Psoas muscle (tissue), 8 donors: ENCODE measurements around the gene FXYD5. TPM values are rescaled to one million over a fixed set of nuclear protein-coding genes. Genes with fewer than 3 reads are reported as not detected.

Source experiments
- ATAC-seq, 4 donors: fragments of 200-7000 bp; cut with Tn5 transposase; one replicate each; pipeline ENCODE4 v1.9.1; 2020; ENCODE audit warnings: moderate library complexity in 3 of 4, mild to moderate bottlenecking in 2 of 4
- DNase-seq, 2 donors: peaks; one replicate each; pipeline ENCODE4 v3.0.0-alpha.2; 2020
- H3K27ac ChIP-seq: fragments of 200-600 bp; one replicate; pipeline ENCODE4 v1.8.0; 2022
- H3K27me3 ChIP-seq, 3 donors: fragments of 200-600 bp in 1 of 3; one replicate each; pipeline versions ENCODE4 v1.6.1 to v1.8.0; 2013 to 2022; ENCODE audit warnings: low read length in 2 of 3, mild to moderate bottlenecking in 2 of 3, moderate library complexity in 1 of 3; ENCODE audit not compliant: insufficient read depth in 3 of 3
- H3K36me3 ChIP-seq, 2 donors: fragments of 200-600 bp in 1 of 2; one replicate each; pipeline versions ENCODE4 v1.6.1 to v1.8.0; 2013 to 2022; ENCODE audit warnings: low read depth in 1 of 2, mild to moderate bottlenecking in 1 of 2, moderate library complexity in 1 of 2; ENCODE audit not compliant: insufficient read depth in 1 of 2
- H3K4me1 ChIP-seq: fragments of 200-600 bp; one replicate; pipeline ENCODE4 v1.8.0; 2022
- H3K4me3 ChIP-seq: fragments of 200-600 bp; one replicate; pipeline ENCODE4 v1.8.0; 2022; ENCODE audit warnings: mild to moderate bottlenecking
- H3K9me3 ChIP-seq: fragments of 200-600 bp; one replicate; pipeline ENCODE4 v1.8.0; 2022
- CTCF ChIP-seq: fragments of 200-600 bp; IDR thresholded peaks from one replicate; pipeline ENCODE4 v1.8.0; 2022; ENCODE audit warnings: antibody characterized with exemption
- WGBS, 3 donors: extraction: QIAGEN DNeasy Blood & Tissue Kit; methylation state at CpG; one replicate each; pipeline versions ENCODE4 v1.1.6 to v1.1.7; 2013; 5-methylcytosine and 5-hydroxymethylcytosine counted together
- intact Hi-C, 2 donors: fragments of 100-400 bp; cut with DNase I; formaldehyde crosslinking; loops; one replicate each; pipeline versions ENCODE4 v1.11.0 to v1.14.2; 2022
- polyA plus RNA-seq, 3 donors: library from polyadenylated mRNA; stranded (reverse); fragments of 200-250 nt; gene quantifications; one replicate each; pipeline ENCODE4 v1.2.3, GENCODE V29; 2013
- total RNA-seq, 4 donors: library from RNA; stranded (reverse); fragmentation: NEBNext Ultra II Directional in 2 of 4; extraction: Animal tissue kit (Norgen Biotek cat#: 25700) in 2 of 4; gene quantifications; one replicate each; pipeline versions ENCODE4 v1.2.1 to v1.2.4, GENCODE V29; 2021 to 2023
- donor health status: healthy with polysubstance abuse.
- donor health status: DM: no; HTN: no; CAD: no; lungs with moderate emphysema.
- donor health status: Bipolar disorder and iron deficiency.
- donor health status: healthy.
- donor health status: DM: yes; HTN: yes; CAD: no.
- donor health status: DM: no; HTN: no; CAD: no.
- donor health status: DM: no; HTN: no; CAD: no.
- donor health status: DM: yes; HTN: yes; CAD: no.

FXYD5 gene
- total and polyA plus RNA-seq, 7 donors, result 6.4 to 19.1 (median 11.5) TPM

GRCh38 chr19:35171730-35172129, 17.2 kb downstream of the FXYD5 start:
- Histone ChIP-seq H3K36me3 (no peaks in the 10 kb centered on the region), H3K4me1 (no peaks in the 10 kb centered on the region), H3K4me3 (no peak overlapping the region), H3K9me3 (peaks cover under 1% of the 10 kb centered on the region), H3K27me3 (no peaks in the 10 kb centered on the region), H3K27ac (no peak overlapping the region)
- no peak for ATAC-seq
- intact Hi-C loops, result no loop called here
- no peak for TF ChIP-seq CTCF
- 36 to 55% (median 49%) methylated on average over 3 of the region's 3 CpGs for WGBS, 3 donors
- no peak for DNase-seq

GRCh38 chr19:35174226-35174625, 19.7 kb downstream of the FXYD5 start:
- intact Hi-C loops, result no loop called here
- H3K27ac ChIP-seq, result no peak overlapping the region
- H3K27me3 ChIP-seq, result no peaks in the 10 kb centered on the region
- no peak for TF ChIP-seq CTCF
- 87 to 89% (median 88%) methylated on average over 6 of the region's 6 CpGs for WGBS, 3 donors
- no peaks in the 10 kb centered on the region for H3K9me3 ChIP-seq
- DNase-seq (no peak), ATAC-seq (no peak)
- no peak overlapping the region for H3K4me3 ChIP-seq
- H3K4me1 ChIP-seq, result no peaks in the 10 kb centered on the region
- no peaks in the 10 kb centered on the region for H3K36me3 ChIP-seq

- H3K27ac ChIP-seq, result no peak overlapping the region
- no peaks in the 10 kb centered on the region for H3K27me3 ChIP-seq
- no peak for TF ChIP-seq CTCF
- no peak overlapping the region for H3K4me3 ChIP-seq
- no peaks in the 10 kb centered on the region for H3K36me3 ChIP-seq
- DNase-seq (no peak), ATAC-seq (no peak)
- intact Hi-C loops, result no loop called here
- H3K4me1 ChIP-seq, result no peaks in the 10 kb centered on the region
- no peaks in the 10 kb centered on the region for H3K9me3 ChIP-seq
- WGBS, 3 donors, result 58 to 71% (median 62%) methylated on average over 3 of the region's 3 CpGs
These were observed 21.6 kb downstream of the FXYD5 start for GRCh38 chr19:35176181-35176570.

- Histone ChIP-seq H3K4me1 (no peaks in the 10 kb centered on the region), H3K27ac (no peak overlapping the region), H3K9me3 (no peaks in the 10 kb centered on the region), H3K36me3 (no peaks in the 10 kb centered on the region), H3K4me3 (no peak overlapping the region), H3K27me3 (no peaks in the 10 kb centered on the region)
- intact Hi-C loops, result no loop called here
- 68 to 77% (median 70%) methylated on average over 7 of the region's 7 CpGs for WGBS, 3 donors
- ATAC-seq (no peak), DNase-seq (no peak)
- no peak for TF ChIP-seq CTCF
These were observed 23.1 kb downstream of the FXYD5 start for GRCh38 chr19:35177377-35178274.
